Measurements from ENCODE around the gene UTS2R. TPM values are rescaled to one million over a fixed set of nuclear protein-coding genes. Genes with fewer than 3 reads are reported as not detected.

Gene UTS2R
- total RNA-seq, 1 donor from 2014 or later = not detected

DNA sequence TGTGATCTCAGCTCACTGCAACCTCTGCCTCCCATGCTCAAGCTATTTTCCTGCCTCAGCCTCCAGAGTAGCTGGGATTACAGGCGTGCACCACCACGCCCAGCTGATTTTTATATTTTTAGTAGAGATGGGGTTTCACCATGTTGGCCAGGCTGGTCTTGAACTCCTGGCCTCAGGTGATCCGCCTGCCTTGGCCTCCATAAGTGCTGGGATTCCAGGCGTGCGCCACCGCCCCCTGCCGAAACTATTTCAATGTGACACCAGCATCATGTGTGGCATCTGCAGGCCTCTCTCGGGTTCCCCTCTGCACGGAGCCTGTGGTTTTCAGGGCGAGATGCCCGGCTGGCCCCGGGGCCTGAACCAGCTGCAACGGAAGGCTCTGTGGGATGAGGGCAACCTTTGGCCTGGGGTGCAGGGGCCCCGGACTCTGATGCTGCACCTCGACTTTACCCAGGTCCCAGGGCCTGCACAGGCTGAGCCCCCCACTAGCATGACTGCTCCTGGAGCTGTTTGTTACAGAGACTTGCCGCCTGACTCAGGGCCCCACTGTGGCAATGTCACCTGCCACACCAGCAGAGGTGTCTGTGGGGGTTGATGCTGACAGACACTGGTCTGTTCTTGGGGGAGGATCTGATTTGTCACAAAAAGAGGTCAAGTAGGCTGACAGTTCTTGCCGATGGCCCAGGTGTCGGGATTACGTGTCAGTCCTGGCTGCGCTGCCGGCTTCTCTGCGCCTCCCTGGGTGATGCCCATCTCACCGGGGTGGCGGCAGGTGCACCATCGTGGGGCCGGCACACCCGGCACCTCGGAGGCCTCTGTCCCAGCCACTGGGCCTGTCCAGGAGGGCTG, 21.2 kb upstream of the UTS2R start:
- Mint-ChIP-seq H3K27me3 (ENCODE audit: insufficient read depth, low read depth) (peaks cover 7% of the 10 kb centered on the region), H3K4me3 (no peak overlapping the region), H3K9me3 (peaks cover 2% of the 10 kb centered on the region), H3K27ac (no peak overlapping the region), H3K4me1 (peaks cover 24% of the 10 kb centered on the region), H3K36me3 (no peaks in the 10 kb centered on the region)
- TF ChIP-seq EZH2 (IDR thresholded peaks at IDR 0.05) = no peak
- no peak for TF ChIP-seq EZH2phosphoT487 (IDR thresholded peaks at IDR 0.05)
- TF ChIP-seq CTCF (IDR thresholded peaks at IDR 0.05) = no peak
- no peak overlapping the region for H3K4me2 ChIP-seq
- no peak overlapping the region for H3K27ac ChIP-seq
- H2AFZ ChIP-seq (replicated peaks) = no peak overlapping the region
- peaks cover under 1% of the 10 kb centered on the region for H3K4me1 ChIP-seq
- H4K20me1 ChIP-seq (ENCODE audit: low read depth) = no peaks in the 10 kb centered on the region
- H3K4me3 ChIP-seq = no peak overlapping the region
- no peak for DNase-seq (ENCODE audit: low spot score)
- no peaks in the 10 kb centered on the region for H3K36me3 ChIP-seq
- no peaks in the 10 kb centered on the region for H3K9me3 ChIP-seq (ENCODE audit: low read depth)
- H3K27me3 ChIP-seq = no peaks in the 10 kb centered on the region
- H3K79me2 ChIP-seq (ENCODE audit: low read depth) = no peaks in the 10 kb centered on the region
- no peaks in the 10 kb centered on the region for H3F3A ChIP-seq (ENCODE audit: low read depth)
- no peak overlapping the region for H3K9ac ChIP-seq

DNA sequence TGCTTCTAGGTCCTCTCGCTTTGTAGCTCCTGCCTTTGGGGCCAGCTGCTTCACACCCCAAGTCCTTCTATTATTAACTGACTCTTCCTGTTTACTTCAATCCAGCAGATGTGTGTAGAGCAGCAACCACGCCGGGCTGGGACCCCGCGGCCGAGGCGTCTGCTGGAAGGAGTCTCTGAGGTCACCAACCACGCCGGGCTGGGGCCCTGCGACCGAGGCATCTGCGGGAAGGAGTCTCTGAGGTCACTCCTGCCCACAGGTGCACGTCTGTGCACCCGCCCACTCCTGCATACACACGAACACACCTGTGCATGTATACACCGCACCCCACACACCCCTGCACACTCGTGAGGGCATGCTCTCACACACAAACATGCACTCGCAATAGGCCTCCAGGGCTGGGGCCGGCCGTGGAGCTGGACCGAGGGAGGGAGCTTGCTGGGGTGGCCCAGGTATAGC, 20.3 kb upstream of the UTS2R start:
- Histone ChIP-seq H2AFZ (replicated peaks) (peak overlapping the region; percentile 81), H3K4me3 (no peak overlapping the region), H3K4me1 (no peaks in the 10 kb centered on the region), H3K9me3 (ENCODE audit: low read depth) (no peaks in the 10 kb centered on the region), H3K27ac (no peak overlapping the region), H4K20me1 (ENCODE audit: low read depth) (no peaks in the 10 kb centered on the region), H3K36me3 (no peaks in the 10 kb centered on the region), H3F3A (ENCODE audit: low read depth) (no peaks in the 10 kb centered on the region), H3K4me2 (no peak overlapping the region), H3K27me3 (no peaks in the 10 kb centered on the region), H3K79me2 (ENCODE audit: low read depth) (no peaks in the 10 kb centered on the region), H3K9ac (no peak overlapping the region)
- H3K36me3 Mint-ChIP-seq = no peaks in the 10 kb centered on the region
- H3K27me3 Mint-ChIP-seq (ENCODE audit: insufficient read depth, low read depth) = peaks cover 7% of the 10 kb centered on the region
- peak overlapping the region; percentile 53 for H3K4me3 Mint-ChIP-seq
- H3K27ac Mint-ChIP-seq = no peak overlapping the region
- H3K9me3 Mint-ChIP-seq = peaks cover 2% of the 10 kb centered on the region
- TF ChIP-seq CTCF (IDR thresholded peaks at IDR 0.05) (no peak), EZH2 (IDR thresholded peaks at IDR 0.05) (no peak), EZH2phosphoT487 (IDR thresholded peaks at IDR 0.05) (no peak)
- DNase-seq (ENCODE audit: low spot score) = no peak
- peaks cover 25% of the 10 kb centered on the region for H3K4me1 Mint-ChIP-seq

DNA sequence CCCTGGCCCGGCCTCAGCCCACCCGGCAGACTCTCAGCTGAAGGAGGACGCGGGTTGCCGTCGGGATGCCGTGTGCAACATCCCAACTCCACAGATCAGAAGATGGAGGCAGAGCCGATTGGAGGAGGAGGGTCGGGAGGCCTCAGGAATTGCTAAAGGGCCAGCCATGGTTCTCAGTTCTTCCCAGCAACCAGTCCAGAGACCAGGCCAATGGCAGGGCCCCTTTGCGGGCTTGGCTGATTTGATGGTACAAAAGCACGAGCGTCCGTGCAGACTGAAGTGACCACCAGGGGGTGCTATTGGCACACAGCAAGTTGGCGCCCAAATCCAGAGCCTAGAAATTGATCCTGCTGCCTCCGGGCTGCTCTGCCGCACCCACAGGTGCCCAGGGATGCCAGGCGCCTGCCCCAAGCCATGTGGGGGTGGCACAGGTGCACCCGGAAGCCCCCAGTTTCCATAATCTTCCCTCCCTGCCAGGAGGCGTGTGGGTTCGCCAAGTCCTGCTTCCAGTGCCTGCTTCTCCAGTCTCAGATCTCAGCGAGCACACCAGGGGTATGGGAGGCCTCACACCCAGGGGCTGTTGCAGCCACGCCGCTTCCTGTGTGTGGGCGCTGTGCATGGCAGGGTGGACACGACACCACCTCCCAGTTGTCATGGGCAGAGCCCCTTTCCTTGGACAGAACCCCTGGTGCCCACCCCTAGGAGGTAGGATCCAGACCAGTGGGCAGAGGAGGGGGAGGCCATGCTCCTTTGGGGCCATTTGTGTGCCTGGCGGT, 19.7 kb upstream of the UTS2R start:
- no peaks in the 10 kb centered on the region for H3K79me2 ChIP-seq (ENCODE audit: low read depth)
- H3K9me3 ChIP-seq (ENCODE audit: low read depth) = no peaks in the 10 kb centered on the region
- no peaks in the 10 kb centered on the region for H3K36me3 ChIP-seq
- H3K9ac ChIP-seq = no peak overlapping the region
- no peak overlapping the region for H3K27ac ChIP-seq
- peaks cover 7% of the 10 kb centered on the region for H3K27me3 Mint-ChIP-seq (ENCODE audit: insufficient read depth, low read depth)
- TF ChIP-seq CTCF (IDR thresholded peaks at IDR 0.05) = peak; percentile 95
- TF ChIP-seq EZH2 (IDR thresholded peaks at IDR 0.05) = no peak
- no peak for TF ChIP-seq EZH2phosphoT487 (IDR thresholded peaks at IDR 0.05)
- H3K27me3 ChIP-seq = no peaks in the 10 kb centered on the region
- H2AFZ ChIP-seq (replicated peaks) = peak overlapping the region; percentile 81
- no peaks in the 10 kb centered on the region for H4K20me1 ChIP-seq (ENCODE audit: low read depth)
- H3K4me3 Mint-ChIP-seq = no peak overlapping the region
- H3K9me3 Mint-ChIP-seq = peaks cover 2% of the 10 kb centered on the region
- peak; percentile 95 for DNase-seq (ENCODE audit: low spot score)
- H3K4me1 ChIP-seq = peaks cover 4% of the 10 kb centered on the region
- no peaks in the 10 kb centered on the region for H3F3A ChIP-seq (ENCODE audit: low read depth)
- no peak overlapping the region for H3K4me3 ChIP-seq
- H3K4me1 Mint-ChIP-seq = peaks cover 21% of the 10 kb centered on the region
- H3K4me2 ChIP-seq = no peak overlapping the region
- H3K27ac Mint-ChIP-seq = no peak overlapping the region
- no peaks in the 10 kb centered on the region for H3K36me3 Mint-ChIP-seq
